C4-2B (cell line): Measurements from ENCODE around the gene NOXA1.

ENCODE experiments used
- CTCF ChIP-seq: fragments of 450-650 bp; conservative IDR thresholded peaks from 2 replicates; pipeline ENCODE4 v1.5.1; 2017; ENCODE audit warnings: mild to moderate bottlenecking
- ZFX ChIP-seq: fragments of 450-650 bp; IDR thresholded peaks from 2 replicates; pipeline ENCODE4 v1.6.1; 2017

GRCh38 chr9:137406876-137407589 is 16.2 kb upstream of the NOXA1 start:
- peak; percentile 84 for TF ChIP-seq CTCF
- TF ChIP-seq ZFX: no peak
